Measurements from ENCODE around the gene FAM240A. TPM values are rescaled to one million over a fixed set of nuclear protein-coding genes. Genes with fewer than 3 reads are reported as not detected.
A peak's percentile ranks its signal among the peaks of the same experiment; 100 is the strongest.

Gene FAM240A
- total RNA-seq, 1 experiment from 2014 or later: not detected

- Histone ChIP-seq H3K27me3 (ENCODE audit: insufficient read depth, low read length) (no peaks in the 10 kb centered on the region), H3K9me2 (ENCODE audit: insufficient read depth) (no peaks in the 10 kb centered on the region), H3K9ac (ENCODE audit: low read length) (no peak overlapping the region), H3K27ac (ENCODE audit: low read depth, low read length) (no peak overlapping the region), H3K4me3 (replicated peaks in 1 of 2; ENCODE audit: low read depth in 1 of 2, low read length in 2 of 2) (no peak overlapping the region), H3K9me3 (ENCODE audit: control insufficient read depth in 1 of 2, insufficient read depth in 1 of 2, low read depth in 1 of 2, low read length in 2 of 2) (no peaks in the 10 kb centered on the region), H2AFZ (ENCODE audit: low read depth, low read length, poor library complexity, severe bottlenecking) (no peak overlapping the region), H3K4me2 (ENCODE audit: low read length) (no peak overlapping the region), H3K4me1 (ENCODE audit: control insufficient read depth in 1 of 2, insufficient read depth in 2 of 2, low read length in 2 of 2) (peaks cover 5 to 21% of the 10 kb centered on the region in 2 experiments), H4K20me1 (ENCODE audit: insufficient read depth) (no peaks in the 10 kb centered on the region), H3K79me2 (ENCODE audit: insufficient read depth, low read length) (no peaks in the 10 kb centered on the region), H3K36me3 (ENCODE audit: control insufficient read depth in 1 of 2, insufficient read depth in 2 of 2, low read length in 2 of 2) (no peaks in the 10 kb centered on the region)
- ChIA-PET POLR2A (no interaction called here), RAD21 (ENCODE audit: low non-redundant PET in 1 of 2, low total read pairs in 2 of 2, uncharacterized antibody in 2 of 2, unreplicated experiment in 2 of 2) (interaction anchor here in 1 of 2 experiments (1.2 kb wide), 1 partner anchor 171 kb away, joined by 3 read pairs; no protein-coding TSS in a partner anchor), CTCF (interaction anchor here (1.2 to 3.5 kb wide), 5 partner anchors 30 to 210 kb away, joined by 3 to 13 read pairs (median 4); no protein-coding TSS in a partner anchor)
- no peak for DNase-seq (ENCODE audit: low read depth, low spot score)
- intact Hi-C loops (cut with micrococcal nuclease): no loop called here
- no TSS peak for BruUV-seq (replicated peaks)
- no peak for ATAC-seq
- no peak for TF ChIP-seq SRF (IDR thresholded peaks at IDR 0.05; ENCODE audit: low read depth)
- no peak for TF ChIP-seq EZH2phosphoT487 (IDR thresholded peaks at IDR 0.05; ENCODE audit: borderline replicate concordance)
- no peak for TF ChIP-seq CEBPB (IDR thresholded peaks at IDR 0.05; ENCODE audit: low read depth)
- TF ChIP-seq TCF7L2 (IDR thresholded peaks at IDR 0.05; ENCODE audit: borderline replicate concordance, extremely low read depth, insufficient read depth, insufficient read length): no peak
- no peak for TF ChIP-seq ELF1 (IDR thresholded peaks at IDR 0.05; ENCODE audit: borderline replicate concordance, low read depth)
Measured at GRCh38 chr3:46660003-46660402, 47.7 kb downstream of the FAM240A start.

DNA sequence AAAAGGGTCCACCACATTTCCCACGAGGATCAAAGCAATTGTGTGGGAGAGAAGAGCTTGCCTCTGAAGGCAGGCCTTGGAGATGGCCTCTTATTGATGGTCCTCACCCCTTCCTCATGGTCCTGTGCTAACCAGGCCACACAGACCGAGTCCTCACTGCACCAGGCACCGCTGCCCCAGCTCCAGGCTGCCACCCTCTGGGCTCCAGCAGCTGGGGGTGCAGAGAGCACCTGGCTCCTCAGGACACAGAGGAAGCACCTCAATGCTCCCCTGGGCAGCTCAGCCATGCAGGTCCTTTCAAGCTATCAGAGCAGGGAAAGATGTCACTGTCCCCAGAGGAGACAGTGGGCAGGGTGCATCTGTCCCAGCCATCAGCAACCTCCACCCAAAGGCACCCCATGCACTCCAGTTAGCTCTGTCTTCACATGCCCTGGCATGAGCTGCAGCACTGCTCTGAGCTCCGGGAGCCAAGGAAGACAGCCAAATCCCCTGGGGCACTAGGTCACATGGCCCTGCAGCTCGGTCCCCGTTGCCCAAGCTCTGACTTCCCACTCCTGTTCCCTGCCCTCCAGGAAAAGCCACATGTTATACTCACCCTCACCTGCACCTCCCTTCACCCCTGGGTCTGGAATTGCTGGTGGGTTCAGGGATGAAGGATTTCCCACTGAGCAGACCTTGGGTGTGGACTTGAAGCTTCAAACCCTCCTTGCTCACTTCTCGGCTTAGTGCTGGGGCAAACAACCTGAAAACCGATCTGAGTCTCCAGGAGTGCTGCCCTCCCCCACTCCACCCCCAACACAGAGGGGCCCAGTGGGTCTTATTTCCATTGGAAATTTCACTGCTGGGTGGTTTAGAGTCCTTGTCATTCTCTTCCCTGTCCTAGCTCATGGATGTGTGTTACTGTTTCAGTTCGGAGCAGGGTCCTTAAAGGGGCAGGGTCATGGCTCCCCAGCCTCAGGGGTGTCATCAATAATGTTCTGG, 48.5 kb downstream of the FAM240A start:
- Histone ChIP-seq H3K9ac (ENCODE audit: low read length) (no peak overlapping the region), H3K9me2 (ENCODE audit: insufficient read depth) (no peaks in the 10 kb centered on the region), H4K20me1 (ENCODE audit: insufficient read depth) (no peaks in the 10 kb centered on the region), H3K27me3 (ENCODE audit: insufficient read depth, low read length) (no peaks in the 10 kb centered on the region), H3K4me3 (replicated peaks in 1 of 2; ENCODE audit: low read depth in 1 of 2, low read length in 2 of 2) (no peak overlapping the region), H2AFZ (ENCODE audit: low read depth, low read length, poor library complexity, severe bottlenecking) (no peak overlapping the region), H3K4me2 (ENCODE audit: low read length) (0 out of 2 replicates have a peak overlapping the region, but pooled peaks have one; percentile 5), H3K79me2 (ENCODE audit: insufficient read depth, low read length) (no peaks in the 10 kb centered on the region), H3K27ac (ENCODE audit: low read depth, low read length) (no peak overlapping the region), H3K4me1 (ENCODE audit: control insufficient read depth in 1 of 2, insufficient read depth in 2 of 2, low read length in 2 of 2) (peaks cover 5 to 21% of the 10 kb centered on the region in 2 experiments), H3K36me3 (ENCODE audit: control insufficient read depth in 1 of 2, insufficient read depth in 2 of 2, low read length in 2 of 2) (no peaks in the 10 kb centered on the region), H3K9me3 (ENCODE audit: control insufficient read depth in 1 of 2, insufficient read depth in 1 of 2, low read depth in 1 of 2, low read length in 2 of 2) (no peaks in the 10 kb centered on the region)
- intact Hi-C loops (cut with micrococcal nuclease): no loop called here
- no TSS peak for BruUV-seq (replicated peaks)
- RAD21 ChIA-PET (ENCODE audit: low non-redundant PET in 1 of 2, low total read pairs in 2 of 2, uncharacterized antibody in 2 of 2, unreplicated experiment in 2 of 2): interaction anchor here in 1 of 2 experiments (1.2 kb wide), 1 partner anchor 172 kb away, joined by 3 read pairs; no protein-coding TSS in a partner anchor
- DNase-seq (ENCODE audit: low read depth, low spot score) (no peak), ATAC-seq (peak; percentile 30; the same call in 1 of the 2 replicates)
- POLR2A ChIA-PET: no interaction called here
- CTCF ChIA-PET: interaction anchor here (1.0 to 3.5 kb wide), 6 partner anchors 31 to 211 kb away, joined by 3 to 13 read pairs (median 4); no protein-coding TSS in a partner anchor
- TF ChIP-seq MAX (IDR thresholded peaks at IDR 0.05) (no peak), RAD21 (IDR thresholded peaks at IDR 0.05; ENCODE audit: low read depth) (peak; percentile 28; the same call in 1 of the 2 replicates), POLR2A (IDR thresholded peaks at IDR 0.05; ENCODE audit: borderline replicate concordance, extremely low read depth, insufficient read depth, insufficient read length) (no peak), ZBTB33 (IDR thresholded peaks at IDR 0.05; ENCODE audit: extremely low read depth, insufficient replicate concordance, low read length) (no peak), ZNF274 (IDR thresholded peaks at IDR 0.05; ENCODE audit: low read depth, low read length) (no peak), FOSL1 (IDR thresholded peaks at IDR 0.05; ENCODE audit: low read depth) (no peak), CTCF (IDR thresholded peaks at IDR 0.05 in 2 of 3, conservative IDR thresholded peaks at IDR 0.05 in 1 of 3; ENCODE audit: borderline replicate concordance in 1 of 3, insufficient read depth in 1 of 3, low read depth in 2 of 3, low read length in 2 of 3) (peak in 1 of 3 experiments; percentile 19; a peak in 1 of 6 replicates), SIN3A (IDR thresholded peaks at IDR 0.05; ENCODE audit: low read depth) (no peak), TCF7L2 (IDR thresholded peaks at IDR 0.05; ENCODE audit: borderline replicate concordance, extremely low read depth, insufficient read depth, insufficient read length) (no peak)
